HG03354 (cell line): Measurements from ENCODE around the gene ZNF710.

Source experiments
- ATAC-seq: cut with Tn5 transposase; IDR thresholded peaks from one replicate; pipeline ENCODE4 v1.9.1; 2021; ENCODE audit warnings: mild to moderate bottlenecking; ENCODE audit not compliant: unreplicated experiment, poor library complexity, severe bottlenecking

The ZNF710 gene

DNA sequence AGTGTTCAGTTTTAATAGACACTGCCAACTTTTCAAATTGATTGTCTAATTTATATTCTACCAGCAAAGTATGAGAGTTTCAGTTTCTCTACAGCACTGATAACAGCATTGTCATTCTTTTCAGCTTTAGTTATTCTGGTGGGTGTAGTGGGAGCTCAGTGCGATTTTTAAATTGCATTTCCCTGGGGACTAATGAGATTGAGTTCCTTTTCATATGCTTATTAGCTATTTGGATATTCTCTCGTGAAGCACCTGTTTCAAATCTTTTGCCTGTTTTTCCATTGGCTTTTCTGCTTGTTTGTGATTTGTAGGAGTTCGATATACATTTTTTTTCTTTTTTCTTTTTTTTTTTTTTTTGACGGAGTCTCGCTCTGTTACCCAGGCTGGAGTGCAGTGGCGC, 120.0 kb downstream of the ZNF710 start:
- ATAC-seq, result no peak

DNA sequence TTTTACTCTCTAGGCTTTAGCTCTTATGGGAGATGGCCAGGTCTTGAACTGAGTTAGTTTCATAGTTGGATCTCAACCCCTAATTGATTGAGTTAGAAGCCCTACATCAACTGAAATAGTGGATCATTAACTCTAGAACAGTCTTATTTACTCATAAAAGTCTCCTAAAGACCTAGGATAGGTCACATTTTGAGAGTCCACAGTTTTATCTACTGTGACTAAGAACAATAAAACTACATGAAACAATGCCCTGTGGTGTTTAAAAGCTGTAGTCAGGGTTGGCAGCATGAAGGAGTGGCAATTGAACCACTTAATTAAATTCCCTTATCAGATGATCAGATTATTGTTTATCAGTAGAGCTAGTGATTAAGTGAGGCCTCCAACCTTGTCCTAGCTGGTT, 123.4 kb downstream of the ZNF710 start:
- ATAC-seq, result no peak

DNA sequence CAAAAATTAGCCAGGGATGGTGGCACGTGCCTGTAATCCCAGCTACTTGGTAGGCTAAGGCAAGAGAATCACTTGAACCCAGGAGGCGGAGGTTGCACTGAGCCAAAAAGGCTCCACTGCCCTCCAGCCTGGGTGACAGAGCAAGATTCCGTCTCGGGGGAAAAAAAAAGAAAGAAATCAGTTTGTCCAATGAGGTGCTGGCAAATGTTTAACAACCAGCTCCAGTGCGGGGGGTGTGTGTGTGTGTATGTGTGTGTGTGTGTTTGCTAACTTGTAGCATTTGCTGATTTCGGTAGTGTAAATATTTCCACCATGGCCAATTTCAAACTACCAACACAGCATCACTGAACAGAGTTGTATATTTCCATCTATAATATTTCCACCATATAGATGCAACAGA, 124.9 kb downstream of the ZNF710 start:
- ATAC-seq, result no peak

DNA sequence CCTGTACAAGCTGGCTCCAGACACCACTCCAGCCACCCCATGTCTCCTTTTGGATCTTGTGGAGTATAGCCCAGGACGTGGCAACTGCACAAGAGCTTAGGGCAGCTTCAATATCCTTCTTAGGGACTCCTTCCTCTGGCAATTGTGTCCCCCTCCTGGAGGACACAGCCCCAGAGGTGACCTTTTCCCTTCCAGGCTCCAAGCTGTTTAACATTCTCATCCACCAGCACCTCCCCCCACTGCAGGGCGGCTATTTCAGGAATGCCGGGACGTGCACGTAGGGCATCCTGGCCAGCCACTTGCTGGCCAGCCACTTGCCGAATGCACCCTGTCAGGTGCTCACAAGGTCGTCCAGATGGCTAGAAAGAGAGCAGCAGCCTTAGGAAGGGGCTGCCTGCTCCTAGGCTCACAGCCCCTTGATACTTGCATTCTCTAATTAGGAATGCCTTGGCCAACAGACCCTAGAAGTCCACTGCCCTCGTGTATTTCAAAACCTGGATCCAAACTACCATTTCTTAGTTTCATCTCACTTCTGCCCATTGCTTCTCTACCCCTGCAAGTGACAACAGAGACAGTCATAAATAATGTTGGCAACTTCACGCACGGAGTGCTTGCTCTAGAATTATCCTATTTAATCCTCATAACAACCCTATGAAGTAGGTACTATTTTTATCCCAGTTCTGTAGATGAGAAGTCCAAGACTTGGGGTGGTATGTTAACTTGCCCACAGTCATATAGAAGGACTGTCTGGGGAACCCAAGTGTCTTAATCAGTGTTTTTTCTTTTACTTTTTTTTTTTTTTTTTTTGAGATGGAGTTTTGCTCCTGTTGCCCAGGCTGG, 125.7 kb downstream of the ZNF710 start:
- ATAC-seq, result no peak

DNA sequence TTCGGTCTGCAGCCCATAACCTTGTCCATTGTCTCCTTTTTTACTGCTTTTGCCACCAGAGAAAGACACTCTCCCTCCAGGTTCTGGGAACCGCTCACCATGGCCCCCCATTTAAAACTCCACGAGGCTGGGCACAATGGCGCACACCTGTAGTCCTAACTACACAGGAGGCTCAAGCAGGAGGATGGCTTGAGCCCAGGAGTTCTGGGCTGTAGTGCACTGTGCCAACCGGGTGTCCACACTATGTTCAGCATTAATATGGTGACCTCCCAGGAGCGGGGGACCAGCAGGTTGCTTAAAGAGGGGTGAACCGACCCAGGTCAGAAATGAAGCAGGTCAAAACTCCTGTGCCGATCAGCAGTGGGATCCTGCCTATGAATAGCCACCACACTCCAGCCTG, 129.2 kb downstream of the ZNF710 start:
- ATAC-seq, result no peak
